Coronary artery (tissue), 2 donors: Measurements from ENCODE around the gene CABP1.

ENCODE experiments used
- DNase-seq: peaks from one replicate; pipeline ENCODE4 v3.0.0-alpha.2; 2017; ENCODE audit warnings: low spot score
- H3K27ac ChIP-seq, 2 donors: fragments of 200-600 bp; sonication (generic); one replicate each; pipeline ENCODE4 v1.5.1; 2016 to 2019
- H3K4me3 ChIP-seq: fragments of 200-600 bp; sonication (generic); 2 replicates; pipeline ENCODE4 v1.5.1; 2016; ENCODE audit warnings: mild to moderate bottlenecking, moderate library complexity
- CTCF ChIP-seq: fragments of 200-600 bp; sonication (generic); IDR thresholded peaks from one replicate; pipeline ENCODE4 v1.5.1; 2019; ENCODE audit warnings: antibody characterized with exemption

The CABP1 gene

GRCh38 chr12:120642826-120643225, 2.4 kb downstream of the CABP1 start:
- no peak overlapping the region for H3K4me3 ChIP-seq
- H3K27ac ChIP-seq: no peak overlapping the region
- no peak for TF ChIP-seq CTCF
- DNase-seq: no peak

- no peak overlapping the region for H3K4me3 ChIP-seq
- no peak for TF ChIP-seq CTCF
- no peak for DNase-seq
- H3K27ac ChIP-seq: no peak overlapping the region
Measured at GRCh38 chr12:120643574-120643973, 3.1 kb downstream of the CABP1 start.

GRCh38 chr12:120646044-120646443, 5.6 kb downstream of the CABP1 start:
- no peak for TF ChIP-seq CTCF

GRCh38 chr12:120647375-120647755, 6.9 kb downstream of the CABP1 start:
- no peak overlapping the region for H3K4me3 ChIP-seq
- no peak overlapping the region for H3K27ac ChIP-seq
- DNase-seq: no peak
- TF ChIP-seq CTCF: no peak

More at GRCh38 chr12:120646044-120646443, 5.6 kb downstream of the CABP1 start:
- no peak overlapping the region for H3K27ac ChIP-seq
- H3K4me3 ChIP-seq: no peak overlapping the region
- no peak for DNase-seq

GRCh38 chr12:120649442-120650232, 9.2 kb downstream of the CABP1 start:
- peak; percentile 11 for TF ChIP-seq CTCF
- no peak for DNase-seq
- Histone ChIP-seq H3K27ac (peak overlapping the region; percentile 72 to 94), H3K4me3 (peak overlapping the region; percentile 77)

- TF ChIP-seq CTCF: no peak
- no peak for DNase-seq
- Histone ChIP-seq H3K27ac (peak overlapping the region; percentile 72 to 94), H3K4me3 (peak overlapping the region; percentile 77)
Measured at GRCh38 chr12:120650233-120650690, 9.8 kb downstream of the CABP1 start.

- no peak for DNase-seq
- peak overlapping the region; percentile 77 for H3K4me3 ChIP-seq
- TF ChIP-seq CTCF: no peak
- H3K27ac ChIP-seq: peak overlapping the region; percentile 72 to 94
Measured at GRCh38 chr12:120651821-120652220, 11.4 kb downstream of the CABP1 start.
